Sigmoid colon (tissue), 4 donors: Measurements from ENCODE around the gene TSC22D1.

Source experiments
- CTCF ChIP-seq, 4 experiments: fragments of 450-650 bp in 3 of 4; fragments of 200-600 bp in 1 of 4; IDR thresholded peaks; one replicate each; pipeline ENCODE4 v1.5.1; 2016 to 2019; ENCODE audit warnings: antibody characterized with exemption in 4 of 4, mild to moderate bottlenecking in 3 of 4, moderate library complexity in 2 of 4
- EP300 ChIP-seq, 4 donors: sonication (generic); formaldehyde crosslinking; IDR thresholded peaks; one replicate each; pipeline ENCODE4 v1.6.1; 2017; ENCODE audit warnings: antibody characterized with exemption in 4 of 4
- POLR2A ChIP-seq, 2 donors: fragments of 450-650 bp; IDR thresholded peaks; one replicate each; pipeline ENCODE4 v1.6.1; 2016; ENCODE audit warnings: antibody characterized with exemption in 2 of 2, mild to moderate bottlenecking in 2 of 2, moderate library complexity in 2 of 2

- no peak for TF ChIP-seq EP300 (IDR thresholded peaks at IDR 0.05)
- TF ChIP-seq CTCF (IDR thresholded peaks at IDR 0.05) = no peak
- no peak for TF ChIP-seq POLR2A (IDR thresholded peaks at IDR 0.05)
These were observed 142.0 kb downstream of the TSC22D1 start for GRCh38 chr13:44433863-44434765.
